ENCODE measurements around the gene RASSF5.

The RASSF5 gene

GRCh38 chr1:206581571-206581981 lies 74.2 kb downstream of the RASSF5 start:
- DNase-seq (ENCODE audit: low read depth) = no peak
- TF ChIP-seq, protein P1, sequence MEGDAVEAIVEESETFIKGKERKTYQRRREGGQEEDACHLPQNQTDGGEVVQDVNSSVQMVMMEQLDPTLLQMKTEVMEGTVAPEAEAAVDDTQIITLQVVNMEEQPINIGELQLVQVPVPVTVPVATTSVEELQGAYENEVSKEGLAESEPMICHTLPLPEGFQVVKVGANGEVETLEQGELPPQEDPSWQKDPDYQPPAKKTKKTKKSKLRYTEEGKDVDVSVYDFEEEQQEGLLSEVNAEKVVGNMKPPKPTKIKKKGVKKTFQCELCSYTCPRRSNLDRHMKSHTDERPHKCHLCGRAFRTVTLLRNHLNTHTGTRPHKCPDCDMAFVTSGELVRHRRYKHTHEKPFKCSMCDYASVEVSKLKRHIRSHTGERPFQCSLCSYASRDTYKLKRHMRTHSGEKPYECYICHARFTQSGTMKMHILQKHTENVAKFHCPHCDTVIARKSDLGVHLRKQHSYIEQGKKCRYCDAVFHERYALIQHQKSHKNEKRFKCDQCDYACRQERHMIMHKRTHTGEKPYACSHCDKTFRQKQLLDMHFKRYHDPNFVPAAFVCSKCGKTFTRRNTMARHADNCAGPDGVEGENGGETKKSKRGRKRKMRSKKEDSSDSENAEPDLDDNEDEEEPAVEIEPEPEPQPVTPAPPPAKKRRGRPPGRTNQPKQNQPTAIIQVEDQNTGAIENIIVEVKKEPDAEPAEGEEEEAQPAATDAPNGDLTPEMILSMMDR (IDR thresholded peaks at IDR 0.05; ENCODE audit: control insufficient read depth, insufficient read depth, low read depth, low read length, missing control alignments) = no peak
- no peak overlapping the region for H3K4me3 ChIP-seq (ENCODE audit: control insufficient read depth, low read depth, low read length)

GRCh38 chr1:206582537-206582936 lies 75.2 kb downstream of the RASSF5 start:
- TF ChIP-seq, protein P1 (IDR thresholded peaks at IDR 0.05; ENCODE audit: control insufficient read depth, insufficient read depth, low read depth, low read length, missing control alignments) = no peak
- no peak for DNase-seq (ENCODE audit: low read depth)
- no peak overlapping the region for H3K4me3 ChIP-seq (ENCODE audit: control insufficient read depth, low read depth, low read length)

GRCh38 chr1:206582971-206583706 lies 75.8 kb downstream of the RASSF5 start:
- H3K4me3 ChIP-seq (ENCODE audit: control insufficient read depth, low read depth, low read length) = no peak overlapping the region
- TF ChIP-seq, protein P1 (IDR thresholded peaks at IDR 0.05; ENCODE audit: control insufficient read depth, insufficient read depth, low read depth, low read length, missing control alignments) = no peak
- DNase-seq (ENCODE audit: low read depth) = no peak

GRCh38 chr1:206583707-206584648 lies 76.6 kb downstream of the RASSF5 start:
- DNase-seq (ENCODE audit: low read depth) = peak; percentile 14
- TF ChIP-seq, protein P1 (IDR thresholded peaks at IDR 0.05; ENCODE audit: control insufficient read depth, insufficient read depth, low read depth, low read length, missing control alignments) = peak; percentile 92
- no peak overlapping the region for H3K4me3 ChIP-seq (ENCODE audit: control insufficient read depth, low read depth, low read length)

- no peak for DNase-seq (ENCODE audit: low read depth)
- no peak overlapping the region for H3K4me3 ChIP-seq (ENCODE audit: control insufficient read depth, low read depth, low read length)
- TF ChIP-seq, protein P1 (IDR thresholded peaks at IDR 0.05; ENCODE audit: control insufficient read depth, insufficient read depth, low read depth, low read length, missing control alignments) = no peak
These were observed 77.4 kb downstream of the RASSF5 start for GRCh38 chr1:206584683-206585082.

- TF ChIP-seq, protein P1 (IDR thresholded peaks at IDR 0.05; ENCODE audit: control insufficient read depth, insufficient read depth, low read depth, low read length, missing control alignments) = no peak
- H3K4me3 ChIP-seq (ENCODE audit: control insufficient read depth, low read depth, low read length) = no peak overlapping the region
- no peak for DNase-seq (ENCODE audit: low read depth)
These were observed 79.4 kb downstream of the RASSF5 start for GRCh38 chr1:206586501-206587445.
